ENCODE data around the gene FNBP1.

Gene FNBP1

GRCh38 chr9:129885670-129886106 lies 157.3 kb downstream of the FNBP1 start:
- TF ChIP-seq CTCF (IDR thresholded peaks at IDR 0.05; ENCODE audit: low read depth, low read length) = peak; percentile 98
- peak; percentile 80 for DNase-seq (ENCODE audit: extremely low read depth, low read depth)

- peak; percentile 27 for TF ChIP-seq CTCF (IDR thresholded peaks at IDR 0.05; ENCODE audit: low read depth, low read length)
- DNase-seq (ENCODE audit: extremely low read depth, low read depth) = no peak
Observed at GRCh38 chr9:129885018-129885669, 157.8 kb downstream of the FNBP1 start.

GRCh38 chr9:129884220-129885017 lies 158.6 kb downstream of the FNBP1 start:
- no peak for TF ChIP-seq CTCF (IDR thresholded peaks at IDR 0.05; ENCODE audit: low read depth, low read length)
- DNase-seq (ENCODE audit: extremely low read depth, low read depth) = peak; percentile 61

- no peak for TF ChIP-seq CTCF (IDR thresholded peaks at IDR 0.05; ENCODE audit: low read depth, low read length)
- DNase-seq (ENCODE audit: extremely low read depth, low read depth) = no peak
Observed at GRCh38 chr9:129881547-129882324, 161.3 kb downstream of the FNBP1 start.

GRCh38 chr9:129880654-129881546 lies 162.1 kb downstream of the FNBP1 start:
- DNase-seq (ENCODE audit: extremely low read depth, low read depth) = no peak
- TF ChIP-seq CTCF (IDR thresholded peaks at IDR 0.05; ENCODE audit: low read depth, low read length) = no peak

GRCh38 chr9:129879991-129880653 lies 162.9 kb downstream of the FNBP1 start:
- no peak for TF ChIP-seq CTCF (IDR thresholded peaks at IDR 0.05; ENCODE audit: low read depth, low read length)
- no peak for DNase-seq (ENCODE audit: extremely low read depth, low read depth)

All from AG09319 (cell line).